ENCODE results near the gene ERI2.

The ERI2 gene

GRCh38 chr16:20853143-20853542, 46.9 kb upstream of the ERI2 start:
- H3K4me1 ChIP-seq (ENCODE audit: low read length): no peaks in the 10 kb centered on the region
- no peak for DNase-seq
- H3F3A ChIP-seq (ENCODE audit: insufficient read depth, low read length): no peaks in the 10 kb centered on the region
- H4K20me1 ChIP-seq (ENCODE audit: insufficient read depth, low read length): no peaks in the 10 kb centered on the region
- no peak overlapping the region for H3K4me3 ChIP-seq (ENCODE audit: low read length)
- no peaks in the 10 kb centered on the region for H3K9me2 ChIP-seq (replicated peaks; ENCODE audit: insufficient read depth, low read length)
- H3K4me2 ChIP-seq (ENCODE audit: low read depth, low read length): no peak overlapping the region
- H3K9me3 ChIP-seq (replicated peaks; ENCODE audit: insufficient read depth, low read length): no peaks in the 10 kb centered on the region
- H3K27me3 ChIP-seq (replicated peaks; ENCODE audit: insufficient read depth, low read length): no peaks in the 10 kb centered on the region
- H3K79me2 ChIP-seq (ENCODE audit: low read length): no peaks in the 10 kb centered on the region
- no peak overlapping the region for H3K9ac ChIP-seq (ENCODE audit: low read length)
- no peaks in the 10 kb centered on the region for H3K36me3 ChIP-seq (replicated peaks; ENCODE audit: insufficient read depth, low read length)
- H3K27ac ChIP-seq (ENCODE audit: low read length): no peak overlapping the region
- TF ChIP-seq EZH2 (optimal IDR thresholded peaks at IDR 0.05; ENCODE audit: low read depth, low read length): no peak
- no peak for TF ChIP-seq EZH2phosphoT487 (IDR thresholded peaks at IDR 0.05; ENCODE audit: low read length)
- no peak for TF ChIP-seq CTCF (IDR thresholded peaks at IDR 0.05; ENCODE audit: low read length)
- no peak overlapping the region for H2AFZ ChIP-seq (ENCODE audit: low read length)

GRCh38 chr16:20851601-20852000, 45.3 kb upstream of the ERI2 start:
- Histone ChIP-seq H3K36me3 (replicated peaks; ENCODE audit: insufficient read depth, low read length) (no peaks in the 10 kb centered on the region), H3K4me1 (ENCODE audit: low read length) (no peaks in the 10 kb centered on the region), H3K79me2 (ENCODE audit: low read length) (no peaks in the 10 kb centered on the region), H3K9me2 (replicated peaks; ENCODE audit: insufficient read depth, low read length) (no peaks in the 10 kb centered on the region), H2AFZ (ENCODE audit: low read length) (no peak overlapping the region), H3F3A (ENCODE audit: insufficient read depth, low read length) (no peaks in the 10 kb centered on the region), H4K20me1 (ENCODE audit: insufficient read depth, low read length) (no peaks in the 10 kb centered on the region), H3K4me2 (ENCODE audit: low read depth, low read length) (no peak overlapping the region), H3K27me3 (replicated peaks; ENCODE audit: insufficient read depth, low read length) (no peaks in the 10 kb centered on the region), H3K27ac (ENCODE audit: low read length) (no peak overlapping the region), H3K9ac (ENCODE audit: low read length) (no peak overlapping the region), H3K9me3 (replicated peaks; ENCODE audit: insufficient read depth, low read length) (no peaks in the 10 kb centered on the region), H3K4me3 (ENCODE audit: low read length) (no peak overlapping the region)
- no peak for TF ChIP-seq EZH2phosphoT487 (IDR thresholded peaks at IDR 0.05; ENCODE audit: low read length)
- TF ChIP-seq CTCF (IDR thresholded peaks at IDR 0.05; ENCODE audit: low read length): no peak
- no peak for TF ChIP-seq EZH2 (optimal IDR thresholded peaks at IDR 0.05; ENCODE audit: low read depth, low read length)
- DNase-seq: no peak

- H3K4me1 ChIP-seq (ENCODE audit: low read length): no peaks in the 10 kb centered on the region
- no peaks in the 10 kb centered on the region for H3K27me3 ChIP-seq (replicated peaks; ENCODE audit: insufficient read depth, low read length)
- H2AFZ ChIP-seq (ENCODE audit: low read length): no peak overlapping the region
- no peak overlapping the region for H3K4me2 ChIP-seq (ENCODE audit: low read depth, low read length)
- no peaks in the 10 kb centered on the region for H3K36me3 ChIP-seq (replicated peaks; ENCODE audit: insufficient read depth, low read length)
- H3K4me3 ChIP-seq (ENCODE audit: low read length): no peak overlapping the region
- H4K20me1 ChIP-seq (ENCODE audit: insufficient read depth, low read length): no peaks in the 10 kb centered on the region
- DNase-seq: no peak
- H3K9ac ChIP-seq (ENCODE audit: low read length): no peak overlapping the region
- no peaks in the 10 kb centered on the region for H3K9me2 ChIP-seq (replicated peaks; ENCODE audit: insufficient read depth, low read length)
- H3K79me2 ChIP-seq (ENCODE audit: low read length): no peaks in the 10 kb centered on the region
- H3K9me3 ChIP-seq (replicated peaks; ENCODE audit: insufficient read depth, low read length): no peaks in the 10 kb centered on the region
- TF ChIP-seq EZH2phosphoT487 (IDR thresholded peaks at IDR 0.05; ENCODE audit: low read length) (no peak), EZH2 (optimal IDR thresholded peaks at IDR 0.05; ENCODE audit: low read depth, low read length) (no peak), CTCF (IDR thresholded peaks at IDR 0.05; ENCODE audit: low read length) (no peak)
- no peaks in the 10 kb centered on the region for H3F3A ChIP-seq (ENCODE audit: insufficient read depth, low read length)
- no peak overlapping the region for H3K27ac ChIP-seq (ENCODE audit: low read length)
These were observed 44.7 kb upstream of the ERI2 start for GRCh38 chr16:20850981-20851380.
